Naive B cell (primary cell): ENCODE measurements around the gene CALM1. TPM values are rescaled to one million over a fixed set of nuclear protein-coding genes. Genes with fewer than 3 reads are reported as not detected.
A peak's percentile ranks its signal among the peaks of the same experiment; 100 is the strongest.

ENCODE experiments used
- ATAC-seq, 2 donors: fragments of 150-1000 bp; cut with Tn5 transposase; 2 replicates each; pipeline ENCODE4 v1.10.0; 2021; ENCODE audit warnings: low read depth in 2 of 2, mild to moderate bottlenecking in 2 of 2, moderate library complexity in 2 of 2
- DNase-seq: peaks from one replicate; pipeline ENCODE4 v3.0.0; 2022
- H3K27ac Mint-ChIP-seq, 6 donors: one replicate each; pipeline ENCODE4 v1.8.0; 2020 to 2022; ENCODE audit warnings: mild to moderate bottlenecking in 6 of 6, mixed read lengths in 6 of 6, moderate library complexity in 5 of 6, inconsistent platforms in 2 of 6
- H3K27me3 Mint-ChIP-seq, 3 donors: one replicate each; pipeline ENCODE4 v1.8.0; 2021 to 2022; ENCODE audit warnings: mixed read lengths in 3 of 3, mild to moderate bottlenecking in 1 of 3
- H3K36me3 Mint-ChIP-seq, 2 donors: one replicate each; pipeline ENCODE4 v1.8.0; 2020 to 2022; ENCODE audit warnings: mixed read lengths in 2 of 2, inconsistent platforms in 1 of 2, mild to moderate bottlenecking in 1 of 2
- H3K4me1 Mint-ChIP-seq, 3 donors: one replicate each; pipeline ENCODE4 v1.8.0; 2020 to 2022; ENCODE audit warnings: mixed read lengths in 3 of 3, inconsistent platforms in 1 of 3, mild to moderate bottlenecking in 1 of 3, moderate library complexity in 1 of 3
- H3K4me3 Mint-ChIP-seq, 8 donors: one replicate each; pipeline ENCODE4 v1.8.0; 2020 to 2022; ENCODE audit warnings: mild to moderate bottlenecking in 8 of 8, mixed read lengths in 8 of 8, moderate library complexity in 8 of 8, inconsistent platforms in 2 of 8
- H3K9me3 Mint-ChIP-seq, 7 donors: one replicate each; pipeline ENCODE4 v1.8.0; 2020 to 2022; ENCODE audit warnings: mixed read lengths in 7 of 7, mild to moderate bottlenecking in 5 of 7, inconsistent platforms in 2 of 7, moderate library complexity in 1 of 7
- polyA plus RNA-seq, 6 donors: library from polyadenylated mRNA; unstranded; fragments of 300-500 nt; fragmentation: Illumina TruSeq; gene quantifications; one replicate each; pipeline ENCODE4 v1.2.3, GENCODE V29; 2021; ENCODE audit warnings: low read depth in 6 of 6

Gene CALM1
- polyA plus RNA-seq, 6 donors from 2014 or later = 1,004 to 1,312 (median 1,081) TPM

DNA sequence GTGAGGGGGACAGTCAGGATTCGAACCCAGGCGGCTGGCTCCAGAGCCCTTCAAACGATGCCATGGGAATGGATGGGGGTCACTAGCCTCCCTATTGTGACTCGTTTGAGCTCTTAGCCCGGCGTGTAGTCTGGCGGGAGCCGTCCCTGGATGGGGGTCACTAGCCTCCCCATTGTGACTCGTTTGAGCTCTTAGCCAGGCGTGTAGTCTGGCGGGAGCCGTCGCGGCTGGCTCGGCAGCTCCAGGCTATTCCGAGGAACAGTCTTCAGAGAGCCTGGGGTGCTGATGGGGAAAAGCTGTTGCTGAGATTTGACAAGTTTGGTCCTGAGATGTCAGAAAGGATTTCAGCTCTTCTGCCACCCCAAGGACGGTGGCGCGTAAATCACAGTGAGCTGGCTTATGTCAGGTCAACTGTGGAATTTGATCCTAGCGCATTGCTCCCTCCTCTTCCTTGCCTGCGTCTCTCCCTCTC lies 58.3 kb downstream of the CALM1 start:
- H3K4me1 Mint-ChIP-seq = peaks cover 13 to 20% (median 13%) of the 10 kb centered on the region in 3 donors
- no peak for ATAC-seq
- H3K4me3 Mint-ChIP-seq = no peak overlapping the region
- H3K27me3 Mint-ChIP-seq = no peaks in the 10 kb centered on the region
- peak overlapping the region in 1 of 6 donors; percentile 71 for H3K27ac Mint-ChIP-seq
- no peak for DNase-seq
- H3K36me3 Mint-ChIP-seq = no peaks in the 10 kb centered on the region
- no peaks in the 10 kb centered on the region for H3K9me3 Mint-ChIP-seq

DNA sequence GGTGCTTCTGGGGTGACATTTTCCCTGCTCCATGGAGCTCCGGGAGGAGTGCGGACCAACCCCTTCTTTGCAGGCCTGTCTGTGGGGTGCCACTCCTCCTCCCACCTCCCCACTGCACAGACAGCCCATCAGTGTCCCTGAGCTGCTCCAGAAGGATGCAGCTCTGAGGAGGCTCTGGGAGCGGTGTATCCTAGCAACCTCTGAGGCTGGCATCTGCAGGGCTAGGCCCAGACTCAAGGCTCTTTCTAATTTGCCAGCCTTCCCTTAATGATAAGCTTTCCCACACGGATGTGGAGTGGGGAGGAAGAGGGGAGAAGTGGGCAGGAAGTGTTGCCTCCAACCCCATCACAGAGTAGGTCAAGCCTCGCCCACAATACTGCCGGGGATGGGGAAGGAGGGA lies 59.7 kb downstream of the CALM1 start:
- H3K27ac Mint-ChIP-seq = no peak overlapping the region
- no peak for DNase-seq
- H3K27me3 Mint-ChIP-seq = no peaks in the 10 kb centered on the region
- no peak overlapping the region for H3K4me3 Mint-ChIP-seq
- no peak for ATAC-seq
- H3K9me3 Mint-ChIP-seq = no peaks in the 10 kb centered on the region
- H3K36me3 Mint-ChIP-seq = no peaks in the 10 kb centered on the region
- peaks cover 10 to 16% (median 12%) of the 10 kb centered on the region in 3 donors for H3K4me1 Mint-ChIP-seq

DNA sequence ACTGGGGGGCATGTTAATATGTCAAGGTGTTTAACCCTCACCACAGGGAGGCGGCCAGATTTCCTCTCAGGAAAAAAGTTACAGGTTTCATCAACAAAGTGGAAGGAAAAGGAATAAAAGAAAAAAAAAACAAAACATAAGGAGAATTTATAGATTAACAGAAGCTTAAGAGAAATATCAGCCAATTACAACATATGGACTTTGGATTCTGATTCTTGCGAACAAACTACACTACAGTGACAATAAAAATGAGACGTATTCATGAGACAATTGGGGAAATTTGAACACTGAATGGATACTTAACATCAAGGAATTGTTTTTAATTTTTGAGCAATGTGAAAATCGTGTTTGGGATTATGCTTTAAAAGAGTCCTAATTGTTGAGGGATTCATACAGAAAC lies 60.4 kb downstream of the CALM1 start:
- ATAC-seq (no peak), DNase-seq (no peak)
- Mint-ChIP-seq H3K27ac (no peak overlapping the region), H3K27me3 (no peaks in the 10 kb centered on the region), H3K36me3 (no peaks in the 10 kb centered on the region), H3K4me3 (no peak overlapping the region), H3K9me3 (no peaks in the 10 kb centered on the region), H3K4me1 (peaks cover 8 to 10% (median 8%) of the 10 kb centered on the region in 3 donors)

Other genes with a start within 250 kb of the CALM1 start
- gene PSMC1, start 140.5 kb upstream of the CALM1 start, polyA plus RNA-seq = 10 to 100 TPM; 70.3 to 95.6 (median 88.1) TPM
- 10 to 100 TPM in 5 of 6 donors, 1 to 10 TPM in 1; 9.9 to 21.0 (median 15.2) TPM for gene NRDE2, start 65.1 kb upstream of the CALM1 start, polyA plus RNA-seq